ENCODE data around the gene MAPK4.
"Not testable (repeated sequence)": the region's sequence is repeated elsewhere in the genome, so short reads cannot be mapped to it uniquely, and the experiment has no call there.

The MAPK4 gene

GRCh38 chr18:50776383-50776782, 216.5 kb downstream of the MAPK4 start:
- no peaks in the 10 kb centered on the region for H4K20me1 ChIP-seq (ENCODE audit: insufficient read depth, low read length)
- no peak overlapping the region for H3K27ac ChIP-seq (ENCODE audit: low read depth, low read length, poor library complexity, severe bottlenecking)
- H3K4me1 ChIP-seq (ENCODE audit: insufficient read depth, low read length, severe bottlenecking), result peaks cover 5% of the 10 kb centered on the region
- no peak overlapping the region for H3K4me2 ChIP-seq (ENCODE audit: low read length)
- no peaks in the 10 kb centered on the region for H3K27me3 ChIP-seq (ENCODE audit: insufficient read depth, low read length)
- no peaks in the 10 kb centered on the region for H3K36me3 ChIP-seq (ENCODE audit: insufficient read depth, low read length)
- H3K79me2 ChIP-seq (ENCODE audit: insufficient read depth, low read length), result no peaks in the 10 kb centered on the region
- H3F3A ChIP-seq (ENCODE audit: insufficient read depth, low read length), result no peaks in the 10 kb centered on the region
- no peaks in the 10 kb centered on the region for H3K9me3 ChIP-seq (ENCODE audit: low read length)
- H2AFZ ChIP-seq (ENCODE audit: low read length), result no peak overlapping the region; the same call in 1 of the 2 replicates
- H3K4me3 ChIP-seq (ENCODE audit: low read depth, low read length, poor library complexity, severe bottlenecking), result no peak overlapping the region
- H3K9me2 ChIP-seq (ENCODE audit: low read depth, low read length), result no peaks in the 10 kb centered on the region
- no peak overlapping the region for H3K9ac ChIP-seq (ENCODE audit: low read length)
- TF ChIP-seq EZH2 (IDR thresholded peaks at IDR 0.05; ENCODE audit: borderline replicate concordance, low read length), result no peak
- TF ChIP-seq CTCF (IDR thresholded peaks at IDR 0.05; ENCODE audit: low read length), result no peak

- H2AFZ ChIP-seq (ENCODE audit: low read length); H3K4me1 ChIP-seq (ENCODE audit: insufficient read depth, low read length, severe bottlenecking); H3K4me3 ChIP-seq (ENCODE audit: low read depth, low read length, poor library complexity, severe bottlenecking); H3K27me3 ChIP-seq (ENCODE audit: insufficient read depth, low read length); H3F3A ChIP-seq (ENCODE audit: insufficient read depth, low read length); H3K36me3 ChIP-seq (ENCODE audit: insufficient read depth, low read length); H3K9me3 ChIP-seq (ENCODE audit: low read length); H3K27ac ChIP-seq (ENCODE audit: low read depth, low read length, poor library complexity, severe bottlenecking); H3K9me2 ChIP-seq (ENCODE audit: low read depth, low read length); H3K4me2 ChIP-seq (ENCODE audit: low read length); H4K20me1 ChIP-seq (ENCODE audit: insufficient read depth, low read length); H3K79me2 ChIP-seq (ENCODE audit: insufficient read depth, low read length); H3K9ac ChIP-seq (ENCODE audit: low read length): not testable (repeated sequence)
These were observed 219.1 kb downstream of the MAPK4 start for GRCh38 chr18:50779021-50779420.
